H1 (cell line): ENCODE results near the gene MACROD2. TPM values are rescaled to one million over a fixed set of nuclear protein-coding genes. Genes with fewer than 3 reads are reported as not detected.

Source experiments
- CTCF ChIA-PET: fragments of 300-600 bp; sonication (Branson Sonifier 250); formaldehyde crosslinking; loops from one replicate; lab custom pipeline; 2021; ENCODE audit not compliant: partially characterized antibody; lab: Charles Lee
- POLR2A ChIA-PET: fragments of 300-600 bp; sonication (Branson Sonifier 250); formaldehyde crosslinking; loops from one replicate; lab custom pipeline; 2021; ENCODE audit warnings: inconsistent platforms; ENCODE audit not compliant: partially characterized antibody; lab: Charles Lee
- DNase-seq, 2 experiments: peaks; one replicate each; pipeline versions ENCODE4 v3.0.0 to v3.0.0-alpha.2; 2010 to 2022; ENCODE audit warnings: low spot score in 2 of 2, low read depth in 1 of 2, mixed read lengths in 1 of 2
- FAIRE-seq: peaks from 2 replicates; lab custom pipeline; 2011; peaks lifted over from hg19 to GRCh38; lab: Jason Lieb, UNC
- H2AFZ ChIP-seq: 2 replicates; pipeline ENCODE4 v1.8.1; 2012; ENCODE audit warnings: low read length, inconsistent platforms
- H2AK5ac ChIP-seq: 2 replicates; pipeline ENCODE4 v1.6.1; 2013; ENCODE audit warnings: low read depth, low read length
- H2BK120ac ChIP-seq: replicated peaks from 2 replicates; pipeline ENCODE3; 2013; ENCODE audit warnings: low read depth, low read length, inconsistent platforms
- H2BK12ac ChIP-seq: 2 replicates; pipeline ENCODE4 v1.6.1; 2013; ENCODE audit warnings: low read depth, low read length
- H2BK15ac ChIP-seq: 2 replicates; pipeline ENCODE4 v1.6.1; 2013; ENCODE audit warnings: low read length
- H2BK20ac ChIP-seq: 2 replicates; pipeline ENCODE4 v1.6.1; 2013; ENCODE audit warnings: low read length
- H2BK5ac ChIP-seq: 2 replicates; pipeline ENCODE4 v1.6.1; 2013; ENCODE audit warnings: low read depth, low read length
- H3K14ac ChIP-seq: 2 replicates; pipeline ENCODE4 v1.6.1; 2013; ENCODE audit warnings: inconsistent platforms; ENCODE audit not compliant: insufficient read length
- H3K18ac ChIP-seq: 2 replicates; pipeline ENCODE4 v1.6.1; 2013; ENCODE audit warnings: low read length; ENCODE audit errors: extremely low read depth
- H3K23ac ChIP-seq: 2 replicates; pipeline ENCODE4 v1.6.1; 2013; ENCODE audit warnings: inconsistent platforms; ENCODE audit not compliant: insufficient read length
- H3K23me2 ChIP-seq: 2 replicates; pipeline ENCODE4 v1.6.1; 2013; ENCODE audit warnings: low read depth, low read length
- H3K27ac ChIP-seq: 2 replicates; pipeline ENCODE4 v1.6.1; 2011; ENCODE audit warnings: low read depth, low read length, inconsistent platforms
- H3K27me3 ChIP-seq, 4 experiments: replicated peaks in 1 of 4; 1 replicate in 1 of 4; 2 replicates in 3 of 4; pipeline versions ENCODE4 v1.6.1 to v1.8.1; 2011 to 2013; ENCODE audit warnings: low read length in 3 of 4, mild to moderate bottlenecking in 3 of 4, inconsistent platforms in 2 of 4, mixed read lengths in 2 of 4, moderate library complexity in 1 of 4; ENCODE audit not compliant: control insufficient read depth in 3 of 4, insufficient read depth in 3 of 4; ENCODE audit errors: extremely low read depth in 1 of 4
- H3K36me3 ChIP-seq, 4 experiments: 2 replicates each; pipeline versions ENCODE4 v1.6.1 to v1.8.1; 2011 to 2013; ENCODE audit warnings: mild to moderate bottlenecking in 4 of 4, low read length in 3 of 4, moderate library complexity in 2 of 4, control low read depth in 1 of 4, inconsistent platforms in 1 of 4; ENCODE audit not compliant: insufficient read depth in 4 of 4, control insufficient read depth in 2 of 4
- H3K4ac ChIP-seq: replicated peaks from 2 replicates; pipeline ENCODE3; 2013; ENCODE audit warnings: low read length, low read depth, mixed read lengths, inconsistent platforms; ENCODE audit not compliant: insufficient read length
- H3K4me1 ChIP-seq, 4 experiments: replicated peaks in 1 of 4; 1 replicate in 1 of 4; 2 replicates in 3 of 4; pipeline versions ENCODE4 v1.6.1 to v1.8.1; 2011 to 2013; ENCODE audit warnings: low read length in 3 of 4, inconsistent platforms in 2 of 4, mixed read lengths in 1 of 4; ENCODE audit not compliant: insufficient read depth in 4 of 4, control insufficient read depth in 3 of 4
- H3K4me2 ChIP-seq, 2 experiments: 2 replicates each; pipeline versions ENCODE4 v1.6.1 to v1.8.1; 2011 to 2013; ENCODE audit warnings: low read depth in 2 of 2, low read length in 2 of 2, control low read depth in 1 of 2, inconsistent platforms in 1 of 2, mild to moderate bottlenecking in 1 of 2; ENCODE audit not compliant: insufficient read depth in 1 of 2
- H3K4me3 ChIP-seq, 4 experiments: fragments of 200-600, 300-600 bp in 1 of 4; sonication (generic), shearing (Covaris generic), sonication (Bioruptor Twin) in 1 of 4; 2 replicates each; pipeline versions ENCODE4 v1.5.1 to v1.8.1; 2011 to 2016; ENCODE audit warnings: low read length in 4 of 4, low read depth in 3 of 4, control low read depth in 2 of 4, inconsistent platforms in 2 of 4, mild to moderate bottlenecking in 2 of 4, mixed read lengths in 1 of 4, moderate library complexity in 1 of 4; ENCODE audit not compliant: insufficient read depth in 2 of 4; ENCODE audit errors: extremely low read depth in 1 of 4
- H3K56ac ChIP-seq: replicated peaks from 2 replicates; pipeline ENCODE3; 2013; ENCODE audit warnings: low read depth, mild to moderate bottlenecking, mixed read lengths, low read length, inconsistent platforms; ENCODE audit not compliant: insufficient read length
- H3K79me1 ChIP-seq: 2 replicates; pipeline ENCODE4 v1.6.1; 2013; ENCODE audit warnings: low read depth, low read length, control low read depth
- H3K79me2 ChIP-seq, 2 experiments: 2 replicates each; pipeline versions ENCODE4 v1.6.1 to v1.8.1; 2012 to 2013; ENCODE audit warnings: low read length in 2 of 2, mild to moderate bottlenecking in 2 of 2, inconsistent platforms in 1 of 2; ENCODE audit not compliant: insufficient read depth in 2 of 2, control insufficient read depth in 1 of 2
- H3K9ac ChIP-seq, 4 experiments: replicated peaks in 1 of 4; 1 replicate in 1 of 4; 2 replicates in 3 of 4; pipeline versions ENCODE4 v1.6.1 to v1.8.1; 2011 to 2013; ENCODE audit warnings: low read depth in 3 of 4, low read length in 3 of 4, control low read depth in 2 of 4, mild to moderate bottlenecking in 2 of 4, moderate library complexity in 2 of 4, inconsistent platforms in 1 of 4; ENCODE audit errors: extremely low read depth in 1 of 4
- H3K9me3 ChIP-seq, 2 experiments: 2 replicates each; pipeline versions ENCODE4 v1.6.1 to v1.8.1; 2012 to 2013; ENCODE audit warnings: mild to moderate bottlenecking in 2 of 2, moderate library complexity in 2 of 2, control low read depth in 1 of 2, inconsistent platforms in 1 of 2, low read depth in 1 of 2, low read length in 1 of 2, mixed read lengths in 1 of 2; ENCODE audit not compliant: insufficient read depth in 2 of 2
- H4K20me1 ChIP-seq, 2 experiments: replicated peaks in 1 of 2; 2 replicates each; pipeline versions ENCODE3 to v1.8.1; 2011 to 2013; ENCODE audit warnings: inconsistent platforms in 2 of 2, low read length in 2 of 2, mild to moderate bottlenecking in 1 of 2; ENCODE audit not compliant: insufficient read depth in 2 of 2, control insufficient read depth in 1 of 2
- H4K5ac ChIP-seq: 2 replicates; pipeline ENCODE4 v1.6.1; 2013; ENCODE audit warnings: low read length, low read depth, mixed read lengths, inconsistent platforms; ENCODE audit not compliant: insufficient read length
- H4K8ac ChIP-seq: 2 replicates; pipeline ENCODE4 v1.8.0; 2013; ENCODE audit warnings: mild to moderate bottlenecking, moderate library complexity, low read length, inconsistent platforms; ENCODE audit not compliant: insufficient read depth; ENCODE audit errors: extremely low read depth
- H4K91ac ChIP-seq: replicated peaks from 2 replicates; pipeline ENCODE3; 2013; ENCODE audit warnings: low read length, mixed read lengths, inconsistent platforms; ENCODE audit not compliant: insufficient read length
- ATF2 ChIP-seq: IDR thresholded peaks from 2 replicates; pipeline ENCODE4 v1.6.1; 2012; ENCODE audit warnings: low read length, inconsistent platforms
- CEBPB ChIP-seq: IDR thresholded peaks from 2 replicates; pipeline ENCODE4 v1.6.1; 2012; ENCODE audit warnings: low read depth, low read length
- EZH2 ChIP-seq: fragments of 200-600 bp; sonication (generic); IDR thresholded peaks from 2 replicates; pipeline ENCODE4 v1.7.1; 2012; ENCODE audit warnings: low read depth, mild to moderate bottlenecking, moderate library complexity, low read length, inconsistent platforms; ENCODE audit not compliant: severe bottlenecking
- JUN ChIP-seq: IDR thresholded peaks from 2 replicates; pipeline ENCODE4 v1.6.1; 2011; ENCODE audit warnings: low read depth, mild to moderate bottlenecking, improper control_type of control experiment, low read length
- KDM5A ChIP-seq: fragments of 200-600 bp; IDR thresholded peaks from 2 replicates; pipeline ENCODE4 v1.7.1; 2012; ENCODE audit warnings: mild to moderate bottlenecking, low read length, inconsistent platforms, mixed read lengths
- TAF1 ChIP-seq: IDR thresholded peaks from 2 replicates; pipeline ENCODE4 v1.6.1; 2011; ENCODE audit warnings: mild to moderate bottlenecking, low read depth, low read length
- WGBS, 2 experiments: shearing (Covaris generic) in 1 of 2; methylation state at CpG; one replicate each; pipeline versions ENCODE4 v1.1.6 to v1.1.7; 2013 to 2015; ENCODE audit warnings: low lambda C conversion rate in 2 of 2, mixed read lengths in 2 of 2, inconsistent platforms in 1 of 2, low coverage in 1 of 2, missing lambda C conversion rate in 1 of 2; ENCODE audit not compliant: insufficient replicate concordance in 2 of 2, insufficient coverage in 1 of 2, insufficient read length in 1 of 2; ENCODE audit errors: extremely low coverage in 1 of 2, missing lambda C conversion rate in 1 of 2; 5-methylcytosine and 5-hydroxymethylcytosine counted together
- polyA plus RNA-seq, 7 experiments: library from polyadenylated mRNA; depleted of rRNA in 3 of 7; stranded (reverse) in 5 of 7; unstranded in 2 of 7; fragments of >200 nt in 5 of 7; fragments of 200-250 nt in 2 of 7; gene quantifications; 1 replicate in 5 of 7; 2 replicates in 1 of 7; 4 replicates in 1 of 7; pipeline versions ENCODE4 v1.2.1 to v1.2.3, GENCODE V29; 2011 to 2013; ENCODE audit warnings: missing spikeins in 2 of 7, mixed read lengths in 2 of 7
- total RNA-seq: library from RNA; stranded (reverse); fragmentation: NEBNext Ultra II Directional; extraction: Animal tissue kit (Norgen Biotek cat#: 25700); gene quantifications from 2 replicates; pipeline ENCODE4 v1.2.1, GENCODE V29; 2021

MACROD2 gene
- total and polyA plus RNA-seq, 2 of the 8 experiments (the other 6 are each of a cell fraction or from before 2014, with no cell fraction given) = 0.70 to 3.9 TPM

- no peak for FAIRE-seq
- H3K56ac ChIP-seq = no peak overlapping the region
- 94% methylated on average over 2 of the region's 2 CpGs; no CpG with 5 or more reads in 1 of the 2 experiments for WGBS, 2 experiments
Measured at GRCh38 chr20:14600527-14600926, 605.2 kb downstream of the MACROD2 start.

More at GRCh38 chr20:14600527-14600926, 605.2 kb downstream of the MACROD2 start:
- Histone ChIP-seq H3K79me1 (no peaks in the 10 kb centered on the region), H4K91ac (no peak overlapping the region), H3K36me3 (no peaks in the 10 kb centered on the region), H3K23me2 (no peaks in the 10 kb centered on the region), H2AK5ac (no peak overlapping the region), H3K18ac (no peak overlapping the region), H3K4me3 (no peak overlapping the region), H2BK15ac (no peak overlapping the region), H4K20me1 (no peaks in the 10 kb centered on the region), H4K8ac (no peak overlapping the region), H2BK20ac (no peak overlapping the region), H3K4ac (no peak overlapping the region), H3K27me3 (no peaks in the 10 kb centered on the region), H3K79me2 (no peaks in the 10 kb centered on the region), H4K5ac (no peak overlapping the region), H3K9ac (no peak overlapping the region), H2AFZ (no peak overlapping the region), H2BK12ac (no peak overlapping the region), H2BK5ac (no peak overlapping the region), H3K14ac (no peak overlapping the region), H3K4me1 (no peaks in the 10 kb centered on the region), H3K27ac (no peak overlapping the region), H3K4me2 (no peak overlapping the region), H2BK120ac (no peak overlapping the region), H3K23ac (no peak overlapping the region), H3K9me3 (no peaks in the 10 kb centered on the region)
- no peak for TF ChIP-seq ATF2
- no peak for TF ChIP-seq JUN
- no peak for TF ChIP-seq KDM5A
- no peak for TF ChIP-seq CEBPB
- TF ChIP-seq TAF1 = no peak
- TF ChIP-seq EZH2 = no peak
- POLR2A ChIA-PET = no interaction called here
- no peak for DNase-seq
- CTCF ChIA-PET = no interaction called here
